Neural cell (in vitro differentiated cells): ENCODE measurements around the gene HLA-DPA1. TPM values are rescaled to one million over a fixed set of nuclear protein-coding genes. Genes with fewer than 3 reads are reported as not detected.

ENCODE experiments used
- H2AFZ ChIP-seq: fragments of 200-600, 300-800 bp; sonication (generic), shearing (Covaris generic); 2 replicates; pipeline ENCODE4 v1.6.0; 2014; ENCODE audit warnings: low read depth, mild to moderate bottlenecking, antibody characterized with exemption, low read length, moderate library complexity
- H3F3A ChIP-seq: fragments of 200-600 bp; shearing (Covaris generic); 2 replicates; pipeline ENCODE4 v1.6.1; 2016; ENCODE audit warnings: mild to moderate bottlenecking, moderate library complexity, mixed read lengths, antibody characterized with exemption, low read length; ENCODE audit not compliant: insufficient read depth, poor library complexity, severe bottlenecking
- H3K27ac ChIP-seq: fragments of 200-600, 300-800 bp; sonication (generic), shearing (Covaris generic); 2 replicates; pipeline ENCODE4 v1.5.1; 2014; ENCODE audit warnings: mild to moderate bottlenecking, low read length, moderate library complexity
- H3K27me3 ChIP-seq: fragments of 300-800, 200-600 bp; sonication (generic), shearing (Covaris generic); 2 replicates; pipeline ENCODE4 v1.6.0; 2014; ENCODE audit warnings: mild to moderate bottlenecking, low read depth, low read length, moderate library complexity; ENCODE audit not compliant: insufficient read depth
- H3K36me3 ChIP-seq: fragments of 300-800, 200-600 bp; sonication (generic), shearing (Covaris generic); 2 replicates; pipeline ENCODE4 v1.5.1; 2014; ENCODE audit warnings: mild to moderate bottlenecking, antibody characterized with exemption, low read length, moderate library complexity; ENCODE audit not compliant: insufficient read depth
- H3K4me2 ChIP-seq: fragments of 300-800, 200-600 bp; sonication (generic), shearing (Covaris generic); 2 replicates; pipeline ENCODE4 v1.6.0; 2014; ENCODE audit warnings: mild to moderate bottlenecking, low read length
- H3K4me3 ChIP-seq: fragments of 300-800, 200-600 bp; sonication (generic), shearing (Covaris generic); 2 replicates; pipeline ENCODE4 v1.5.1; 2014; ENCODE audit warnings: mild to moderate bottlenecking, low read length, moderate library complexity
- H3K79me2 ChIP-seq: fragments of 200-600 bp; shearing (Covaris generic); replicated peaks from 2 replicates; pipeline ENCODE4 v1.6.0; 2014; ENCODE audit warnings: mild to moderate bottlenecking, low read length, moderate library complexity; ENCODE audit not compliant: insufficient read depth
- H3K9ac ChIP-seq: fragments of 300-800, 200-600 bp; sonication (generic), shearing (Covaris generic); 2 replicates; pipeline ENCODE4 v1.6.1; 2016; ENCODE audit warnings: mild to moderate bottlenecking, low read length, mixed read lengths
- H3K9me2 ChIP-seq: fragments of 200-600 bp; shearing (Covaris generic); 2 replicates; pipeline ENCODE4 v1.6.1; 2016; ENCODE audit warnings: mild to moderate bottlenecking, low read length, mixed read lengths; ENCODE audit not compliant: insufficient read depth
- H3K9me3 ChIP-seq: fragments of 200-600, 300-800 bp; sonication (generic), shearing (Covaris generic); 2 replicates; pipeline ENCODE4 v1.6.1; 2016; ENCODE audit warnings: mild to moderate bottlenecking, mixed run types, low read length, moderate library complexity, mixed read lengths
- H4K20me1 ChIP-seq: fragments of 200-600 bp; shearing (Covaris generic); 2 replicates; pipeline ENCODE4 v1.6.1; 2016; ENCODE audit warnings: mild to moderate bottlenecking, mixed run types; ENCODE audit not compliant: insufficient read depth
- CTCF ChIP-seq: fragments of 450-650 bp; IDR thresholded peaks from 2 replicates; pipeline ENCODE4 v1.5.1; 2014; ENCODE audit warnings: antibody characterized with exemption, mild to moderate bottlenecking, moderate library complexity; ENCODE audit not compliant: poor library complexity, severe bottlenecking
- EP300 ChIP-seq: fragments of 450-650 bp; conservative IDR thresholded peaks from 2 replicates; pipeline ENCODE4 v1.6.1; 2014; ENCODE audit warnings: antibody characterized with exemption, mild to moderate bottlenecking, moderate library complexity; ENCODE audit not compliant: poor library complexity, severe bottlenecking
- EZH2 ChIP-seq: fragments of 200-600, 300-800 bp; shearing (Covaris generic), sonication (generic); IDR thresholded peaks from 2 replicates; pipeline ENCODE4 v1.6.1; 2014; ENCODE audit warnings: antibody characterized with exemption, low read length, borderline replicate concordance, mild to moderate bottlenecking; ENCODE audit not compliant: insufficient read depth, poor library complexity, severe bottlenecking
- MXI1 ChIP-seq: fragments of 450-650 bp; conservative IDR thresholded peaks from 2 replicates; pipeline ENCODE4 v1.6.1; 2014; ENCODE audit warnings: antibody characterized with exemption, mild to moderate bottlenecking; ENCODE audit not compliant: poor library complexity, severe bottlenecking
- POLR2AphosphoS5 ChIP-seq: IDR thresholded peaks from 2 replicates; pipeline ENCODE4 v1.6.1; 2012
- RAD21 ChIP-seq: fragments of 450-650 bp; conservative IDR thresholded peaks from 2 replicates; pipeline ENCODE4 v1.6.1; 2014; ENCODE audit warnings: antibody characterized with exemption, mild to moderate bottlenecking, moderate library complexity
- REST ChIP-seq: IDR thresholded peaks from 2 replicates; pipeline ENCODE4 v1.6.1; 2012; ENCODE audit warnings: borderline replicate concordance
- SMC3 ChIP-seq: fragments of 450-650 bp; conservative IDR thresholded peaks from 2 replicates; pipeline ENCODE4 v1.6.1; 2014; ENCODE audit warnings: antibody characterized with exemption, mild to moderate bottlenecking, moderate library complexity; ENCODE audit not compliant: poor library complexity
- TAF1 ChIP-seq: IDR thresholded peaks from 2 replicates; pipeline ENCODE4 v1.6.1; 2012; ENCODE audit warnings: low read depth
- polyA plus RNA-seq: library from polyadenylated mRNA; depleted of rRNA; stranded (reverse); fragments of >200 nt; gene quantifications from 2 replicates; pipeline ENCODE4 v1.2.3, GENCODE V29; 2014

HLA-DPA1 gene
- polyA plus RNA-seq, 1 donor from 2014 or later: not detected

- Histone ChIP-seq H3K36me3 (no peaks in the 10 kb centered on the region), H3K9me3 (no peaks in the 10 kb centered on the region), H3F3A (no peaks in the 10 kb centered on the region), H3K9ac (no peak overlapping the region), H3K27ac (no peak overlapping the region), H3K27me3 (peaks cover 5% of the 10 kb centered on the region), H3K4me2 (no peak overlapping the region), H3K79me2 (peaks cover 4% of the 10 kb centered on the region), H3K4me3 (no peak overlapping the region), H2AFZ (no peak overlapping the region), H4K20me1 (no peaks in the 10 kb centered on the region), H3K9me2 (no peaks in the 10 kb centered on the region)
- TF ChIP-seq RAD21 (no peak), SMC3 (no peak), CTCF (no peak), EZH2 (no peak), POLR2AphosphoS5 (no peak), MXI1 (no peak), REST (no peak), EP300 (no peak), TAF1 (no peak)
Measured at GRCh38 chr6:33114406-33114805, 41.0 kb upstream of the HLA-DPA1 start.

GRCh38 chr6:33113755-33114154 lies 40.3 kb upstream of the HLA-DPA1 start:
- Histone ChIP-seq H4K20me1 (no peaks in the 10 kb centered on the region), H3K79me2 (peaks cover under 1% of the 10 kb centered on the region), H3K9me2 (no peaks in the 10 kb centered on the region), H3K27ac (no peak overlapping the region), H3K9me3 (no peaks in the 10 kb centered on the region), H3K4me2 (no peak overlapping the region), H3K9ac (no peak overlapping the region), H3K36me3 (no peaks in the 10 kb centered on the region), H3F3A (no peaks in the 10 kb centered on the region), H3K4me3 (no peak overlapping the region), H2AFZ (no peak overlapping the region), H3K27me3 (peaks cover 5% of the 10 kb centered on the region)
- TF ChIP-seq POLR2AphosphoS5: no peak
- TF ChIP-seq MXI1: no peak
- TF ChIP-seq SMC3: no peak
- no peak for TF ChIP-seq EP300
- no peak for TF ChIP-seq EZH2
- TF ChIP-seq CTCF: no peak
- TF ChIP-seq REST: no peak
- no peak for TF ChIP-seq RAD21
- no peak for TF ChIP-seq TAF1
